ENCODE measurements around the gene CD40.

Gene CD40

DNA sequence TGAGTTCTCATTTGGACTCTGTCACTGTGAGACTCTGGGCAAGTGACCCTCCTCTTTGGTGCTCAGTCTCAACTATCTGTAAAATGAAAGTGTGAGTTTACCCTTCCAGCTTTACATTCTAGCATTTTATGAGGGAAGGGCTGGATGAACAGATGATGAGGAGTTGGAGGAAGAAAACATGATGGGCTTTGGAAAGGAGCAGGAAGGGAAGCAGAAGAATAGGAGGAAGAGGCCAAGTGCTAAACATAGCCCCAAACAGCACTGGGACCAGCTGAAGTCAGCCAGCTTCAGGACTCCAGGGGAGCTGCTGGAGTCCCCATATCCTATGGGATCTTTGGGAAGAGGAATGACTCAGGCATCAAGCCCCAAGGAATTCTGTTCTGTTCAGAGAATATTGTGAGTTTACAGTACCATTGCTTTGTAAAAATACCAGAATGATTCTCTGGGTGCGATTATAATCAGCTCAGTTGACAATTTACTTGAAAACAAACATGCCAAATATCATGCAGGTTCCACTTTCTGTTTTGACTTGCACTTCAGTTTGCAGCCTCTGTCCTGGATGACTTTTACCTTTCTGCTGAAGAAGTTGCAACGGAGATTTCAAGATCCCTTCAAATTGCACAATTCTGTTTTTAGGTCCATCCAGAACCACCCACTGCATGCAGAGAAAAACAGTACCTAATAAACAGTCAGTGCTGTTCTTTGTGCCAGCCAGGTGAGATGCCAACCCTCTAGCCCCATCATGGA is 3.2 kb downstream of the CD40 start:
- no peak for DNase-seq

- DNase-seq, result no peak
Measured at GRCh38 chr20:46122071-46122470, 4.0 kb downstream of the CD40 start.

GRCh38 chr20:46122516-46123481 is 4.7 kb downstream of the CD40 start:
- DNase-seq, result no peak

DNA sequence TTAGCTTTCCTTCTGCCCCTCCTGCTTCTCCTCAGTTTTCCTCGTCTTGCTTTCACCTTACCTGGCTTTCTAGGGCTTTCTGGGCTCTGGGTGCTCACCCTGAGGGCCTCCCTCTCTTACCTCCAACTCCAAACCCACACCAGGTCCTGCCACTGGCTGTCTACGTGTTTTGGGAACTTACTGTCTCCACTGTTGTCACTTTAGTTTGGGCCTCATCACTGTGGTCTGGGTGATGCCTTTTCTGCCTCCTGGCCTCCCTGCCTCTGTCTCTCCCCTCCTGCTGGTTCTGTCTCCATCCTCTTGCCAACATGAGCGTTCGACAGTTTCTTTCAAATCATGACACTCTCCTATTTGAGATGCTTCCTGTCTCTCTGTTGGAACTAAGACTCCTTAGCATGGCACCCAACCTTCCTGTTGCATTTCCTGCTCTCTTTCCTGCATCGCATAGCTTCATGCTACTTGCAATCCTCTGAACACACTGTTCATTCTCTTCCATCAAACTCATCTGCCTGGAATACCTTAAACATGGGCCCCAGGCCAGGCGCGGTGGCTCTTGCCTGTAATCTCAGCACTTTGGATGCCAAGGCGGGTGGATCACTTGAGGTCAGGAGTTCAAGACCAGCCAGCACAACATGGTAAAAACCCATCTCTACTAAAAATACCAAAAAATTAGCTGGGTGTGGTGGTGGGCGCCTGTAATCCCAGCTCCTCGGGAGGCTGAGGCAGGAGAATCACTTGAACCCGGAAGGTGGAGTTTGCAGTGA is 5.5 kb downstream of the CD40 start:
- DNase-seq, result no peak

- DNase-seq, result no peak
Measured at GRCh38 chr20:46126440-46127056, 8.4 kb downstream of the CD40 start.

DNA sequence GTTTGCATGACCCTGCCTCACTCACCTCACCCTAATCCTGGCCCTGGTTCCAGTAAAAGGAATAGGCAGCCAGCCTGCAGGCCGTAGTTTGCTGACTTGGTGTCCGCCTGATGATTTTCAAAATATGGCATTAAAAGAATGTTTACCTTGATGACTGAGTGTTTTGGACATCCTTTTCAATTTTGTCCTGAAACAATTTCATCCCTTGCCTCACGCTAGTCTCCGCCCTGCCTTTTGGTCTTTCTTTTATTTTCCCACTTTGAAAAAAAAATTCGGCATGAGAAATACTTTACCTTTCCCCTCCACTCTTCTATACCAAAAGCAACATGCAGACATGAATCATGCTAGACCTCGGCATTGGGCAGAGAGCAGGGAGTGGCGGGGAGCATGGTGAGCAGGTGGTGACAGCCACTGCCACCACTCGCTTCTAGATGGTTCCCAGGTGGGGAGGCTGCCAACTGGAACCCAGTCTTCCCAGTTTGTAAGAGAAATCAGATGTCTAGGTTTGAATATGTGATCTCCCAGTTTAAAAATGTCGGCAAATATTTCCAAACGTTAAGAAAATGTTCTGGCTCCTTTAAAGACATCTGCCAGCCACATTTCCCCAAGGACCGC is 9.4 kb downstream of the CD40 start:
- DNase-seq, result no peak

- DNase-seq, result peak in 23 of 51 donors; percentile 4 to 59 (median 18)
Measured at GRCh38 chr20:46128310-46129151, 10.4 kb downstream of the CD40 start.

DNA sequence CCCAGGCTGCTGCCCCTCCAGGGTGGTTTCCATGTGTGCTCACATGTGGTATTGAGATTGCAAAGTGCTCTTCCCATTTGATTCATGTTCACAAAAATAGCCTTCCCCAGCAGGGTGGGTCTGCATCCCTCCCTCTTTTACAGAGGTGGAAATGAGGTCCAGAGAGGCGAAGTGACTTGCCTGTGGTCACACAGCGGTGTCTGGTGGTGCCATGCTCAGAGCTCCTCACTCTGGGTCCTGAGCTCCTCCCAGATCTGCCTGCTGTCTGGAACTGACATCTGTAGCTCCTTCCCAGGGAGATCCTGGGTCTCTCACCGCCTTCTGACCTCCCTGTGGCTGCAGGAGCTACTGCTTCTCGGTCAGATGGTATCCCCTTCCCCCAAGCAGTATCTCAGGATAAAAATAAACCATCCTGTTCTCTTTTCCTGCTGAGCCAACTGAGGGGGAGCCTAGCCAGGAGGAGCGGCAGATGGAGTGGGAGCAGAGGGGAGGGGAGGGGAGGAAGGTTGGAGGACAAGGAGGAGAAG is 11.9 kb downstream of the CD40 start:
- no peak for DNase-seq

DNA sequence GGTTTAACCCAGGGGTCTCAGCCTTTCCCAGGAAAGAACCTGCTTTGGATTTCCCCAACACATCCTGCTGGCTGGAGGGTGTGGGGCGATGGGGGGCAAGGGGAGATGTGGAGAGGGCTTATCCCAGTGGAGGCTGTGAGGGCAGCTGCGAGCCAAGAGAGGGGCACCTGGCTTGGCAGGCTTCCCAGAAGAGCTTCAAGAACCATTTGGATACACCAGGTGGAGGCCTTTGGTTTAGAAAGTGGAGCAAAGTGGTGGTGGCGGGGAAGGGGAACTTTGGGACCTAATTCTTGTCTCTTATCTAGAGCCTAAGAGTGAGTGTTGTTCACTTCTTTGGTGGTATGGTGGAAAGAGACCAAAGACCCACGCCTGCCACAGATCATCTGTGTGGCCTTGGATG is 12.4 kb downstream of the CD40 start:
- no peak for DNase-seq

GRCh38 chr20:46131396-46131795 is 13.3 kb downstream of the CD40 start:
- DNase-seq, result no peak

GRCh38 chr20:46132705-46133120 is 14.6 kb downstream of the CD40 start:
- peak in 46 of 51 donors; percentile 3 to 78 (median 42) for DNase-seq

DNA sequence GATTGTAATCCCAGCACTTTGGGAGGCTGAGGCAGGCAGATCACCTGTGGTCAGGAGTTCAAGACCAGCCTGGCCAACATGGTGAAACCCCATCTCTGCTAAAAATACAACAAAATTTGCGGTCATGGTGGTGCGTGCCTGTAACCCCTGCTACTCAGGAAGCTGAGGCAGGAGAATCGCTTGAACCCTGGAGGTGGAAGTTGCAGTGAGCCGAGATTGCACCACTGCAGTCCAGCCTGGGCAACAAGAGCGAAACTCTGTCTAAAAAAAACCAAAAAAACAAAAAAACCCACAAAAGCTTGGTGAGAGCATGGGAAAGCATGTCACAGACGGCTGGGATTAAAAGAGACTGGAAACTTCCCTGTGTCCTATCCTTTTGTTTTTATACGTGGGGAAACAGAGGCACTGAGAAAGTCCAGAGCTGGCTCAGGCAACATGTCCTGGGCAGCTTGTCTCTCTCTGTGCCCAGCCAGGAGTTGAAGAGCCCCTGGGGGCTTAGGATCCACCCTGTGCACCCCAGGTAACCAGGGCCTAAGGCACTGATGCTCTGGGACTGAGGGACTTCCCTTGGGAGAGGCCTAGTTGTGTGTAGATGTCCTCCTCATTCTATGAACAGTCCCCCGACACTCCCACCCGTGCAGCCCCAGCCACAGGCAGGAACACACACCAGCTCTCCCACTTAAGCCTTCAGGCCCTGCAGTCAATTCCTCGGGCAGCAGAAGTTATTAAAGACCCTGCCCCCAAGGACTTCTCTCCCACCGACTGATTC is 16.0 kb downstream of the CD40 start:
- no peak for DNase-seq

DNA sequence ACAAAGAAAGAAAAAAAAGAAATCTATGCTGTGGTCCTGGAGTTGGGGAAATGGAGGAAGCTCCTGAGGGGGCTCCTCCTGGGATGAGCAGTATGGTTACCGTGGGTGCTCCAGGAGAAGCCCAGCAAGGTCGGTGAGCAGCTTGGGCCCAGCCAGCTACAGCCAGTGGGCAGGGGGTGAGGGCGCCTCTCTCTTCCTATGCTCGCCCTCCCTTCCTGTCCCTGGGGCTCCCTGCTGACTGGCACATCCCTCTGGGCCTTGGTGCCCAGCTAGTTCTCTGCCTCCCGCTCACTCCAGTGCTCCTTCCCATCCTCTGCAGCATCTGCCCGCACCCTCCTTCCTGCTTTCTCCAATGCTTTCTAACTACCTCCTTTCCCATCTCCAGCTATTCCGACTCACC is 16.6 kb downstream of the CD40 start:
- DNase-seq, result no peak

GRCh38 chr20:46135856-46136633 is 17.9 kb downstream of the CD40 start:
- DNase-seq, result peak in 9 of 51 donors; percentile 5 to 45 (median 16)

GRCh38 chr20:46137816-46138215 is 19.7 kb downstream of the CD40 start:
- DNase-seq, result no peak

GRCh38 chr20:46139266-46139889 is 21.3 kb downstream of the CD40 start:
- DNase-seq, result no peak

- DNase-seq, result no peak
Measured at GRCh38 chr20:46139908-46140482, 21.9 kb downstream of the CD40 start.
